HepG2 (cell line): ENCODE measurements around the gene EZH1. TPM values are rescaled to one million over a fixed set of nuclear protein-coding genes. Genes with fewer than 3 reads are reported as not detected.
A peak's percentile ranks its signal among the peaks of the same experiment; 100 is the strongest.

ENCODE experiments used
- ESRRA ChIP-seq: sonication (generic); formaldehyde crosslinking; IDR thresholded peaks from 2 replicates; pipeline ENCODE4 v1.5.1; 2020; ENCODE audit warnings: mild to moderate bottlenecking, low read depth, missing genetic modification reagents
- HMGXB4 ChIP-seq, 2 experiments: sonication (generic) in 1 of 2; formaldehyde crosslinking in 1 of 2; IDR thresholded peaks; 2 replicates each; pipeline versions ENCODE4 v1.4.0 to v1.6.1; 2018 to 2020; ENCODE audit warnings: missing genetic modification reagents in 2 of 2, borderline replicate concordance in 1 of 2, low read depth in 1 of 2, mild to moderate bottlenecking in 1 of 2, missing biosample characterization in 1 of 2
- PHF8 ChIP-seq: sonication (generic); formaldehyde crosslinking; IDR thresholded peaks from 2 replicates; pipeline ENCODE4 v1.5.0; 2020; ENCODE audit warnings: missing genetic modification reagents
- SSRP1 ChIP-seq: IDR thresholded peaks from 2 replicates; pipeline ENCODE4 v1.6.1; 2016; ENCODE audit warnings: control low read depth
- TFE3 ChIP-seq: IDR thresholded peaks from 2 replicates; pipeline ENCODE4 v1.6.1; 2016
- ZBTB1 ChIP-seq: sonication (generic); formaldehyde crosslinking; IDR thresholded peaks from 2 replicates; pipeline ENCODE4 v1.4.0; 2020; ENCODE audit warnings: missing genetic modification reagents, borderline replicate concordance
- ZFP36 ChIP-seq: fragments of 150-350 bp; IDR thresholded peaks from 2 replicates; pipeline ENCODE4 v1.6.1; 2018; ENCODE audit warnings: borderline replicate concordance, low read length, low read depth; ENCODE audit not compliant: partially characterized antibody
- ZFP36L1 ChIP-seq: sonication (generic); formaldehyde crosslinking; IDR thresholded peaks from 2 replicates; pipeline ENCODE4 v1.8.0; 2022; ENCODE audit warnings: mild to moderate bottlenecking, missing genetic modification reagents, moderate library complexity
- ZFP37 ChIP-seq: sonication (generic); formaldehyde crosslinking; IDR thresholded peaks from 2 replicates; pipeline ENCODE4 v1.4.0; 2020; ENCODE audit warnings: missing genetic modification reagents, borderline replicate concordance
- ZFY ChIP-seq: sonication (generic); formaldehyde crosslinking; IDR thresholded peaks from 2 replicates; pipeline ENCODE4 v1.4.0; 2020; ENCODE audit warnings: missing genetic modification reagents
- ZNF292 ChIP-seq: sonication (generic); formaldehyde crosslinking; IDR thresholded peaks from 2 replicates; pipeline ENCODE4 v1.8.1; 2022; ENCODE audit warnings: mild to moderate bottlenecking, low read depth, missing genetic modification reagents, borderline replicate concordance
- ZNF331 ChIP-seq: sonication (generic); formaldehyde crosslinking; IDR thresholded peaks from 2 replicates; pipeline ENCODE4 v1.4.0; 2020; ENCODE audit warnings: missing genetic modification reagents
- ZNF572 ChIP-seq: sonication (generic); formaldehyde crosslinking; IDR thresholded peaks from 2 replicates; pipeline ENCODE4 v1.5.1; 2020; ENCODE audit warnings: mild to moderate bottlenecking, missing genetic modification reagents
- ZNF646 ChIP-seq: sonication (generic); formaldehyde crosslinking; IDR thresholded peaks from 2 replicates; pipeline ENCODE4 v1.9.0; 2021; ENCODE audit warnings: mild to moderate bottlenecking, missing genetic modification reagents
- ZSCAN21 ChIP-seq: sonication (generic); formaldehyde crosslinking; IDR thresholded peaks from 2 replicates; pipeline ENCODE4 v1.8.0; 2022; ENCODE audit warnings: mild to moderate bottlenecking, missing genetic modification reagents, moderate library complexity, borderline replicate concordance
- polyA plus RNA-seq, 8 experiments: library from polyadenylated mRNA; depleted of rRNA in 3 of 8; stranded (reverse) in 7 of 8; unstranded in 1 of 8; fragments of >200 nt; fragmentation: Illumina TruSeq in 4 of 8; extraction: Trizol in 4 of 8; gene quantifications; 2 replicates each; pipeline versions ENCODE4 v1.2.1 to v1.2.3, GENCODE V29; 2011 to 2016; ENCODE audit warnings: low read depth in 4 of 8, missing spikeins in 1 of 8, mixed read lengths in 1 of 8; ENCODE audit not compliant: insufficient read depth in 1 of 8
- total RNA-seq, 5 experiments: library from RNA; depleted of rRNA; stranded (reverse); fragments of >200 nt; fragmentation: Illumina TruSeq; extraction: Trizol; gene quantifications; 2 replicates each; pipeline ENCODE4 v1.2.3, GENCODE V29; 2016; ENCODE audit warnings: low read depth in 1 of 5
- TF ChIP-seq, protein P1 (sequence below): sonication (generic); formaldehyde crosslinking; IDR thresholded peaks from 2 replicates; pipeline ENCODE4 v1.8.0; 2022; ENCODE audit warnings: mild to moderate bottlenecking, missing genetic modification reagents, moderate library complexity

EZH1 gene
- total and polyA plus RNA-seq, 2 of the 13 experiments (the other 11 are each of a cell fraction or from before 2014, with no cell fraction given), result 11.6 to 24.0 TPM

- no peak for TF ChIP-seq ZNF646 (CRISPR knock-in tag)
- TF ChIP-seq, protein P1, sequence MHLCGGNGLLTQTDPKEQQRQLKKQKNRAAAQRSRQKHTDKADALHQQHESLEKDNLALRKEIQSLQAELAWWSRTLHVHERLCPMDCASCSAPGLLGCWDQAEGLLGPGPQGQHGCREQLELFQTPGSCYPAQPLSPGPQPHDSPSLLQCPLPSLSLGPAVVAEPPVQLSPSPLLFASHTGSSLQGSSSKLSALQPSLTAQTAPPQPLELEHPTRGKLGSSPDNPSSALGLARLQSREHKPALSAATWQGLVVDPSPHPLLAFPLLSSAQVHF (CRISPR knock-in tag), result no peak
- TF ChIP-seq ZFP36, result no peak
- peak; percentile 71 for TF ChIP-seq PHF8 (CRISPR knock-in tag)
- TF ChIP-seq ESRRA, result no peak; the same call in 1 of the 2 replicates
- TF ChIP-seq ZBTB1 (CRISPR knock-in tag), result no peak
- peak; percentile 91 for TF ChIP-seq ZFP37
- peak; percentile 30; the same call in 1 of the 2 replicates for TF ChIP-seq ZNF292
- TF ChIP-seq ZSCAN21 (CRISPR knock-in tag), result no peak
- peak; percentile 67; the same call in 1 of the 2 replicates for TF ChIP-seq ZNF331 (CRISPR knock-in tag)
- TF ChIP-seq HMGXB4 (CRISPR knock-in tag; IDR thresholded peaks at IDR 0.05; ENCODE audit: borderline replicate concordance in 1 of 2, low read depth in 1 of 2), result peak; percentile 36 to 54; a peak in 3 of 4 replicates
- peak; percentile 82 for TF ChIP-seq ZFY (CRISPR knock-in tag)
- TF ChIP-seq ZFP36L1 (CRISPR knock-in tag), result peak; percentile 34; the same call in 1 of the 2 replicates
- TF ChIP-seq SSRP1 (CRISPR knock-in tag), result 0 out of 2 replicates have a peak, but pooled peaks have one; percentile 46
- no peak for TF ChIP-seq ZNF572 (CRISPR knock-in tag)
- peak; percentile 71 for TF ChIP-seq TFE3
Observed at GRCh38 chr17:42677921-42678781, 66.7 kb downstream of the EZH1 start (continued).
